GM19035 (cell line): ENCODE results near the gene CA5A.
"Not testable (repeated sequence)": the region's sequence is repeated elsewhere in the genome, so short reads cannot be mapped to it uniquely, and the experiment has no call there.

Experiments
- ATAC-seq: cut with Tn5 transposase; IDR thresholded peaks from one replicate; pipeline ENCODE4 v1.9.1; 2021; ENCODE audit not compliant: unreplicated experiment

The CA5A gene

DNA sequence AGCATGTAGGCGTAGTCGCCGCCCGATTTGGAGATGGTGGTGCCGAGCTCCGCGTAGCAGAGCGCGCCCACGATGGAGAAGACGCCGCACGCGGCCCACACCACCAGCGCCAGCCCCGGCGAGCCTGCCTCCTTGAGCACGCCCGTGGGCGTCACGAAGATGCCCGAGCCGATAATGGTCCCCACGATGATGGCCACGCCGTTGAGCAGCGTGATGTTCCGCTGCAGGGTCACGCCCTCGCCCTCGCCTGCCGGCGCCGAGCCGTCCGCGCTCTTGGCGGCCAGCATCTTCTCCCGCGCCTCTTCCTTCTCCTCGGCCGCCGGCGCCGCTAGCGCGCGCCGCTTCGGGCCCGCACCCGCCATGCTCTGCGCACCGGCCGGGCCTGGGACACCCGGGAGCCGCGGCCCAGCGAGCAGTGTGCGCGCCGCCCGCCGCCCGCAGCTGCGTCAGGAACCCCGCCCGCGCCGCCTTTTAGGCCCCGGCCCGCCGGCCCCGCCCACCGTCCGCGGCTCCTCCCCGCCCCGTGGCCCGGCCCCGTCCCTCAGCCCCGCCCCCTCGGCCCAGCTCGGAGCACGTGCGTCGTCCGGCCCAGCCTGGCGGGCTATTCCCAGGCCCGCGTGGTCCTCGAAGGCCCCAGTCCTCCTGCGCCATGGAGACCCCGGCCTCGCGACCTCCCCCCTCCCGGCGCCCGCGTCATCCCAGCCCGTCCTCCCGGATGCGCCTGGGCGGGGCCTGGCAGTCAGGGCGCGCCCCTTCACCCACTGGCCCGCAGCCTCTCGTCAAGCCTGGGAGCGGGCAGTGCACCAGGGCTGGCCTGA lies 67.1 kb downstream of the CA5A start, which contains the start of gene SLC7A5:
Gene SLC7A5, minus strand, starts transcription at position 447 of the 818 bp plus-strand sequence. Its CDS starts 85 bp downstream, at position 362.
- ATAC-seq = peak; percentile 60

GRCh38 chr16:87868254-87869029 lies 67.9 kb downstream of the CA5A start:
- not testable (repeated sequence) for ATAC-seq

DNA sequence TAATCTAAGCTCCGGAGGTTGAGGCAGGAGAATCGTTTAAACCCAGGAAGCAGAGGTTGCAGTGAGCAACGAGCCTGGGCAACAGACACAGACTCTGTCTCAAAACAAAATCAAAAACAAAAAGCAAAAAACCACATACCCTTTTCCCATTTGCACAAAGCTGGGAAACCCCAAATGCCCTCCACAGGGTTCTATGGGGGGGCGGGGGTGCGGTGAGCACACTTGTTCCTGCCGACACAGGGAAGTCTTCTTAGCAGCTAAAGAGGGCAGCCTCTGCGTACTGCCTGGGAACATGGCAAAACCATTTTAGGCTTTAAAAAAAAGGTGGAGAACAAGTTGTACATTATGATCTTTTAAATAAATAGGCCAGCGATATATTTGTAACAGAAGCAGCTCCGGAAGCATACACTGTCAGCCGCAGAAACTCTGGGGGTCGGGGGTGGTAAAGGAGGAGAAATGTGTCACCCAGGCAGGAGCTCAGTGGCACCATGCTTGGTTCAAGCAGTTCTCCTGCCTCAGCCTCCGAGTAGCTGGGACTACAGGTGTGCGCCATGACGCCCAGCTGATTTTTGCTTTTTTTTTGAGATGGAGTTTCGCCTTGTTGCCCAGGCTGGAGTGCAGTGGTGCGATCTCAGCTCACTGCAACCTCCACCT lies 70.3 kb downstream of the CA5A start:
- ATAC-seq = not testable (repeated sequence)

DNA sequence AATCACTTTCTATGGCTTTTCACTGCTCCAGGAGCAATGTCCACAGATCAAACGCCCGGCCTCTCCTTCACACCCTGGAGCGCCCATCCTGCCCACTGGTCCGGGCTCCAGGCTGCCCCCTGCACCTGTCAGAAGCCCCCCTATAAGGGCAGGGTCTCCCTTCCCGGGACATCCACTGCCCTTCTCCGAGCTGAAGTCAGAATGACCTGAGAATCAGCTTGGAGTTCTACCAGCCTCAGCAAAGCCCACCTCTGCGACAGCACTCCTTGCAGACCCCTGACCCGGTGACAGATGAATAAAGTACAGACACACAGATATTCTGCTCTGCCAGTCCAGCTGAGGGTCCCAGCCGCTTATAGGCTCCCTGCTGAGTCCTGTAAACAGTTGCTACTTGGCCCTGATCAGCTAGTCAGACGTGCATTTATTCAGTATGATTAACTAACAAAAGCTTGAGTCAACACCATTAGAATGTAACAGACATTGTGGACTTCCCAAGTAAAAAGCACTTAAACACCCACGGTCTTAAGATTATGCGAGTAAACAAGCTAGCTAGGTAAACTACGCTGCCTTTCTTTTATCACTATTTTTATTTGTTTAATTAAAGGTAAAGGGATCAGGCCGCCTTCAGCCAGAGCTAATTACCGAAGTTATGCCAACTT lies 71.9 kb downstream of the CA5A start:
- ATAC-seq = no peak

DNA sequence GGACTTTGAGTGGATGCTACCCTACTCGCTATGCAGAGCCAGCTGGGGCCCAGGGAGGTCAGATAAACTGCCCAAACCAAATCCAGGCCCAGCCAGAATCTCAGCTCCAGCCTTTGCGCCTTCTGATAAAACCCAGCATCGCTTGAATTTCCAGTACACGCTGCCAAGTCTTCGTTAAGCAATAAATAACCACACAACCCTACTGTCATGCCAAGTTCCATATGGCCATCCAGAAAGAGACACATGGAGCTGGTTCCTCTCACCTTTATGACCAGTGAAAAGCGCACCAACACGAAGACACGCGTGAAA lies 73.0 kb downstream of the CA5A start:
- ATAC-seq = not testable (repeated sequence)

DNA sequence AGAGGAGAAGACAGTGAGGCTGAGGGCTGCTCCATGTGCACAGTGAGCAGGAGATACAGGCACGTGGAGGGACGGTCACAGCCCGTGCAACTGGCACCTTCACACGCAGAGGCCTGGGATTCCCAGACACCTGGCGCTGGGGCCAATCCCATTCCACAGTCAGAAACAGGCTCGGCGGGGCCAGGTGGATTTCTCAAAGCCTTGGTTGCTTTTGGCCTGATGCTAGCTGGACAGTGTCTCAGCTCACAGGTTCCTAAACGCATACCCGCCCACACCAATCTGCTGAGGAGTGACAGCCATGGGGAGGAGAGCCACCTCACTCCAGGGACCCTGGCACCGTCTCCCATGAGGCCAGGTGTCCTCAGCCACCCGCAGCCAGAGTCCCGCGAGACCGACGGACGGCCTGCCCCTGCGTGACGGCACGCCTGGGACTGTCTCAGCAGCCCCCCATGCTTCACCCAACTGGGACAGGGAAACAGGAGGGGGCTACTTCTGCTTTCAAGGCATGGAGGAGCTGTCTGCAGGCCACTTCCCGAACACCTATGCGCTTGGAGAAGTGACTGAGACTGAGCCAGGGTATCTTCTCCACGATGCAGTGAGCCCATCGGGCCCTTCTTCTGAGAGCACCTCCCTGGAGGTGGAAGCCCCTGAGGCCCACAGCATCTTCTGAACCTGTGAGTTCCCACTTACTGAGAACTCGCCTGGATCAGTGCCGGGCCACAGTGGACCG lies 73.6 kb downstream of the CA5A start:
- ATAC-seq = not testable (repeated sequence)

DNA sequence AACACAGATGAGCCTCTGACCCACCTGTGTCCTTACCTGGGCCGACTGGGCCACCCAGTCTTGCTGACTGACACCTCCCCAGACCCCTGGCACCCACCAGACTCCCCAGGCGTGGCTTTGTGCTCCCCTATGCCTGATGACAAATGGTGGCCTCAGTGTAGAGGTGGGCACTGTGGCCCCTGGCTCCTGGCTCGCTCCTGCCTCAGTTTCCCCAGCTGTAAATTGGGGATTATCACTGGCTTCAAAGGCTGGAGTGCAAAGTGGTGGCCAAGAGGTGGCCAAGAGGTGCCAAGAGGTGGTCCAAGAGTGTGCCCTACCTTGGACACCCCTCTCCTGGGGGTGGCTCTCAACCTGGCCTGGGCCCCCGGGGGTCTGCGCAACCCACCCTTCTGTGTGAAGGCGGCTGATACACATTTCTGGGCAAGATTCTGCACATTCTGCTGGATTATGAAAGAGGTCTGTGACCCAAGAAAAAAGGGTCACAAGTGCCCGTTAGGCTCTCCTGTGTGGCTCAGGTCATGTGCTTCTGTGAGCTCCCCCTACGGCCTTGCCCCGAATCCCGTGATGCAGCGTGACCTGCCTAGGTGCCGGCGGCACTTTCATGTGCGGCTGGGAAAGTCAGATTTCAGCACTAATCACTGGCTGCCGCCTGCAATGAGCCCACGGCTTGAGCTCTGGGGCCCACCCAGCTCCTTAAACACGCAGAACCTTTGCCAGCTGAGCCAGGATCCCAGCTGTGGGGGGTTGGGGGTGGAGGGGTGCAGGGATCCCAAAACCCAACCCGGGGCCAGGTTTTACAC lies 74.8 kb downstream of the CA5A start:
- ATAC-seq = not testable (repeated sequence)

- no peak for ATAC-seq
Measured at GRCh38 chr16:87860553-87861299, 75.6 kb downstream of the CA5A start.

- ATAC-seq = not testable (repeated sequence)
Measured at GRCh38 chr16:87858151-87858993, 78.0 kb downstream of the CA5A start.

- no peak for ATAC-seq
Measured at GRCh38 chr16:87856791-87857228, 79.5 kb downstream of the CA5A start.

- ATAC-seq = no peak
Measured at GRCh38 chr16:87855852-87856715, 80.2 kb downstream of the CA5A start.

DNA sequence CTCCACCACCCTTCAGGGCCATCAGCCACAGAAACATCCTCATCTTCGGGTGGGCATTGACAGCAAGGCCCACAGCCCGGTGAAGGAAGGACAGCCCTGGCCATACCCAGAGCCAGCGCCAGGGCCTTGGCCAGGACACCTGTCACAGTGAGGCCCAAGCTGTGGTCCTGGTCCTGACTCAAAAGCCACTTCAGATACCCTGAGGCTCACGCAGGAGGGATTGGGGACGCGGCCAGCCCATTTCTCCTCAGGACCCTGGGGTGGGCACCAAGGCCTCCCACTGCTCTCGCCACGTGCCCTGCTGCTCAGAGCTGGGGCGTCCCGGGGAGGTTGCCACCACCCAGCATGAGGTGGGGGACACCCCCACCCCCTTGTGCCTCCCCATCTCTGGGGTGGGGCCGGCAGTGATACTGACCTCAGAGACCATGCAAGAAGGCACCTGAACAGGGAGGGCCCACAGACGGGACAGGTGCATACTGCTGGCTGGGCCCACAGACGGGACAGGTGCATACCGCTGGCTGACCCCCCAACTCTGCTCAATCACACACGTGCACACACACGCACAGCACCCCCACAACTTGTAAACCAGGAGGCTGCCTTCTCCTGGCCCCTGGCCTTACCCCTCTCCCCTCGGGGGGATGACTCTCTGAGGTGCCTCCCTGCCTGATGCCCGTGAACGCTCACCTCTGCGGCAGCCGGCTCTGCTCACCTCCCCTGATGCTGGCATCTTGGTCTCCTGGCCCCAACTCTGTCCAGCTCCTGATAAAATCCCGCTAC lies 81.2 kb downstream of the CA5A start:
- ATAC-seq = no peak

DNA sequence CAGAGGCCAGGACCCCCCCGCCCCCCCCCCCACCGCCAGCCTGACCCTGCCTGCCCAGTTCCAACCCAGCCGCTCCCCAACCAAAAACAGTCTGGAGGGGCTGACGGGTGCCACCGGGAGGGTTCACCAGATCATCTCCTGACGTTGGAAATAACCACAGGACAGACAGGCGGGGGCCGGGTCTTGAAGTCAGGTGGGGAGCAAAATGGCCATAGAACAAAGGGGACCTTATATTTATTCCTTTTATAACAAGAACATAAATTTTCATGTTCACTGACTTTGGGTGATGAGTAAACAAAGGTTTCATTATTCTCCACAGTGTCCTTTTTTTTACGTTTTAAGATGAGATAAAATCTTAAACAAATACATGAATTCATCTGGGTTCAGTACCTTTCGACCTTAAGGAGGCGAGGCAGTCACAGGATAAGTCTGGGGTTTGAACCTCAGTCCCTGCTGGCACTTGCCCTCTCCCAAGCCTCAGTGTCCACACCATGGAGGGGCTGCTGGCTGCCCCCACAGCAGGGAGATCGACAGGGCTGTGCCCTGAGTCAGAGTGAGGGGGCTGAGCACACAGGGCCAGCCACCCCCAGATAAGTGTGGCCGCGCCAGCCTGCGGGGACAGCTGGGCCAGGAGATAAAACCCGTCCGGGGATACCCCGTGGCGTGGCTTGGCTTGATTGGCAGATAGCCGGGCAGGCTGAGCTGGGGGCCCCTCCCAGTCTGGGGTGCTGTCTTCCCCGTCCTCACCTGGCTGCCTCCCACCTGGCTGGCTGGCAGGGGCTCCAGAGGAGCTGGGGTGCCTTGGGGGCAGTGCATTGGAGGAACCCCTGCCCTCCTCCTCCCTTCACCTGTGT lies 82.0 kb downstream of the CA5A start:
- ATAC-seq = no peak

DNA sequence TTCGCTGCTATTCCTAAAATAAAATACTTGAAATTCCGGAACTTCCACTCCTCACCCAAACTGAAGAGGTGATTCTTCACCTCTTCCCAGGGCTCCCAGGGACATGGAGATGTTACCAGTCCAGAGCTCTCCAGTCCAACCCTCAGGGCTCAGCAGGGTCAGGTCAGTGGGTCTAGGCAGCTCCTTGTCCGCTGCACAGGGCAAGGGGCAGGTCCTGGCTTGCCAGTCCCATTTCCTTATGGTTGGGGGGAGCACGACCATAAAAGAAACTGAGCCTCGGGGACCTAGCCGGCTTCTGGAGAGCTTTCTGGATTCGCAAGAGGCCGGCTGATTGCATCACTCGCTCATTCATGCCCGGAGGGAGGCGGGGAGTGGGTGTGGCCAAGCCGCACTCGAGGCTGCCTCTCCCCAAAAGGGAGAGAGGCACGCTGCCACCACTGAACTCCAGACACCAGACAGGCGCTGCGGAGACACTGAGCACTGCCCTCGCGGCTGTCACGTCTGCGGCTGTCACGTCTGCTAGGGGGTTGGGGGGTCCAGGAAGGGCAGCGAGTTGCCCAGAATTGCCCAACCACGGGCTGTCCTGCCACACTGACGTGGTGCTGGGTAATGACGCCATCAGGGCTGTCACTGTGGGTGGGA lies 82.8 kb downstream of the CA5A start:
- peak; percentile 62 for ATAC-seq

DNA sequence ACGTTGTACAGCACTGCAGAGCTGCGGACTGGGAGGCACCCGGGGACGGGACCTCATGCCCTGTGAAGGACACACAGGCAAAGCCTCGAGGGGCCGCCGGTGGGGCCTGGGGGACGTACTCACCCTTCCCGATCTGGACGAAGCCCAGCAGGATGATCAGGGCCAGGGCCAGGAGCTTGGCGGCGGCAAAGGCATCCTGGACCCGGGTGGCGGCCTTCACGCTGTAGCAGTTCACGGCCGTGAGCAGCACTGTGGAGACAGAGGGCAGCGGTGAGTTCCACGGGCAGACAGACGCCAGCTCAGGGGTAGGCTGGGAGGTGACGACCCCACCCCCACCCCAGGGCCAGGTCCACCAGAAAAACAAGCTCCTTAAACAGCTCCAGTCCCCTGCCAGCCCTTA lies 84.7 kb downstream of the CA5A start:
- ATAC-seq = no peak
